Activated CD8-positive, alpha-beta memory T cell treated with anti-CD3 and anti-CD28 coated beads, Interleukin-2, amount 50 U/mL, for 4 hours (primary cell): ENCODE results near the gene PATE2.

Experiments used
- DNase-seq: peaks from one replicate; pipeline ENCODE4 v3.0.0-alpha.2; 2020

Gene PATE2

GRCh38 chr11:125778728-125779127 lies at the start of gene PATE2:
TSS of gene PATE2 (minus strand) at chr11:125778828. CDS start at chr11:125778773, 55 bp downstream.
- DNase-seq: no peak

- no peak for DNase-seq
Measured at GRCh38 chr11:125807909-125808308, 29.3 kb upstream of the PATE2 start.

- no peak for DNase-seq
Measured at GRCh38 chr11:125802387-125802786, 23.8 kb upstream of the PATE2 start.

GRCh38 chr11:125799808-125800207 lies 21.2 kb upstream of the PATE2 start:
- DNase-seq: no peak

GRCh38 chr11:125797641-125798040 lies 19.0 kb upstream of the PATE2 start:
- no peak for DNase-seq

- DNase-seq: no peak
Measured at GRCh38 chr11:125790825-125791224, 12.2 kb upstream of the PATE2 start.

- no peak for DNase-seq
Measured at GRCh38 chr11:125787827-125788226, 9.2 kb upstream of the PATE2 start, which contains the start of gene PATE3. TSS of gene PATE3 (plus strand) at chr11:125788127. CDS start at chr11:125788152, 25 bp downstream.

GRCh38 chr11:125784678-125785077 lies 6.0 kb upstream of the PATE2 start:
- DNase-seq: no peak

- DNase-seq: no peak
Measured at GRCh38 chr11:125777309-125777708, 1.3 kb downstream of the PATE2 start.

GRCh38 chr11:125773516-125773915 lies 5.1 kb downstream of the PATE2 start:
- no peak for DNase-seq

GRCh38 chr11:125772834-125773505 lies 5.7 kb downstream of the PATE2 start:
- DNase-seq: no peak

GRCh38 chr11:125770583-125770982 lies 8.0 kb downstream of the PATE2 start:
- no peak for DNase-seq

- DNase-seq: no peak
Measured at GRCh38 chr11:125768336-125769046, 10.1 kb downstream of the PATE2 start.

- DNase-seq: no peak
Measured at GRCh38 chr11:125766251-125766650, 12.4 kb downstream of the PATE2 start.

GRCh38 chr11:125763483-125763882 lies 15.1 kb downstream of the PATE2 start:
- DNase-seq: no peak

- no peak for DNase-seq
Measured at GRCh38 chr11:125762445-125762844, 16.2 kb downstream of the PATE2 start.

GRCh38 chr11:125756050-125756449 lies 22.6 kb downstream of the PATE2 start:
- no peak for DNase-seq

GRCh38 chr11:125750629-125751028 lies 28.0 kb downstream of the PATE2 start:
- DNase-seq: no peak

GRCh38 chr11:125745979-125746378 lies 32.6 kb downstream of the PATE2 start, which contains the start of gene PATE1:
TSS of gene PATE1 (plus strand) at chr11:125746279. CDS start at chr11:125746305, 26 bp downstream.
- no peak for DNase-seq

GRCh38 chr11:125743681-125744080 lies 34.9 kb downstream of the PATE2 start:
- DNase-seq: no peak

GRCh38 chr11:125740617-125741016 lies 38.0 kb downstream of the PATE2 start:
- no peak for DNase-seq

- DNase-seq: no peak
Measured at GRCh38 chr11:125728969-125729368, 49.7 kb downstream of the PATE2 start.
